GM12878 (cell line): Measurements from ENCODE around the gene HDAC8. TPM values are rescaled to one million over a fixed set of nuclear protein-coding genes. Genes with fewer than 3 reads are reported as not detected.

ENCODE experiments used
- ATAC-seq: fragments of 200-7000 bp; cut with Tn5 transposase; 3 replicates; pipeline ENCODE4 v1.9.1; 2020; ENCODE audit warnings: mild to moderate bottlenecking, moderate library complexity
- BruUV-seq: library from RNA; stranded (reverse); fragments of 400-500 nt; replicated peaks from 2 replicates; lab custom pipeline; 2021; lab: Mats Ljungman, UMichigan
- CTCF ChIA-PET: fragments of 300-600 bp; sonication (Branson Sonifier 250); formaldehyde crosslinking; extraction: SDS; loops from one replicate; lab custom pipeline; 2021; ENCODE audit warnings: inconsistent platforms; lab: Yijun Ruan, JAX
- POLR2A ChIA-PET: fragments of 350-600 bp; formaldehyde crosslinking; extraction: SDS; loops from one replicate; lab custom pipeline; 2021; ENCODE audit warnings: inconsistent platforms; lab: Charles Lee
- RAD21 ChIA-PET: fragments of 300-600 bp; sonication (Branson Sonifier 250); formaldehyde crosslinking; loops from one replicate; lab custom pipeline; 2023; ENCODE audit warnings: antibody characterized with exemption; ENCODE audit not compliant: unreplicated experiment; lab: Charles Lee
- SMC1A ChIA-PET: fragments of 300-600 bp; sonication (Branson Sonifier 250); formaldehyde crosslinking; loops from one replicate; lab custom pipeline; 2023; ENCODE audit not compliant: unreplicated experiment, uncharacterized antibody; lab: Charles Lee
- DNase-seq: peaks from one replicate; pipeline ENCODE4 v3.0.0-alpha.2; 2011; ENCODE audit warnings: low read depth, low spot score
- FAIRE-seq: peaks from 3 replicates; lab custom pipeline; 2011; peaks lifted over from hg19 to GRCh38; lab: Jason Lieb, UNC
- H2AFZ ChIP-seq: 2 replicates; pipeline ENCODE4 v1.6.0; 2011; ENCODE audit warnings: low read depth, low read length, control low read depth; ENCODE audit not compliant: control insufficient read depth
- H3K27ac ChIP-seq: 2 replicates; pipeline ENCODE4 v1.5.1; 2011; ENCODE audit warnings: control low read depth; ENCODE audit not compliant: control insufficient read depth, insufficient read depth
- H3K27me3 ChIP-seq, 2 experiments: replicated peaks in 1 of 2; 2 replicates each; pipeline versions ENCODE4 v1.6.0 to v1.6.1; 2011; ENCODE audit warnings: low read length in 1 of 2; ENCODE audit not compliant: control insufficient read depth in 2 of 2, insufficient read depth in 2 of 2
- H3K36me3 ChIP-seq, 2 experiments: 2 replicates each; pipeline ENCODE4 v1.5.1; 2011; ENCODE audit warnings: low read length in 1 of 2; ENCODE audit not compliant: control insufficient read depth in 2 of 2, insufficient read depth in 2 of 2
- H3K4me1 ChIP-seq: 2 replicates; pipeline ENCODE4 v1.6.1; 2011; ENCODE audit warnings: mild to moderate bottlenecking, low read length, moderate library complexity, mixed read lengths; ENCODE audit not compliant: control insufficient read depth, insufficient read depth
- H3K4me2 ChIP-seq: 2 replicates; pipeline ENCODE4 v1.6.0; 2011; ENCODE audit warnings: control low read depth; ENCODE audit not compliant: control insufficient read depth, insufficient read depth
- H3K4me3 ChIP-seq: fragments of 200-600 bp; sonication (generic); 2 replicates; pipeline ENCODE4 v1.5.1; 2016
- H3K79me2 ChIP-seq: 2 replicates; pipeline ENCODE4 v1.6.0; 2011; ENCODE audit warnings: low read length; ENCODE audit not compliant: control insufficient read depth, insufficient read depth
- H3K9ac ChIP-seq: 2 replicates; pipeline ENCODE4 v1.8.0; 2011; ENCODE audit warnings: low read length, control low read depth, mixed read lengths; ENCODE audit not compliant: control insufficient read depth, insufficient read depth
- H3K9me3 ChIP-seq: replicated peaks from 3 replicates; pipeline ENCODE4 v1.5.1; 2011; ENCODE audit warnings: mild to moderate bottlenecking, low read length; ENCODE audit not compliant: control insufficient read depth, insufficient read depth
- H4K20me1 ChIP-seq: 2 replicates; pipeline ENCODE4 v1.6.0; 2011; ENCODE audit not compliant: control insufficient read depth, insufficient read depth
- ASH2L ChIP-seq: fragments of 300-600, 200-600 bp; sonication (generic); IDR thresholded peaks from 2 replicates; pipeline ENCODE4 v1.6.1; 2017; ENCODE audit warnings: low read depth, mild to moderate bottlenecking, borderline replicate concordance
- BCL11A ChIP-seq: IDR thresholded peaks from 2 replicates; pipeline ENCODE4 v1.6.1; 2011; ENCODE audit warnings: low read depth, low read length
- CTCF ChIP-seq, 3 experiments: IDR thresholded peaks in 2 of 3; conservative IDR thresholded peaks in 1 of 3; 2 replicates each; pipeline ENCODE4 v1.5.1; 2011; ENCODE audit warnings: low read depth in 3 of 3, low read length in 3 of 3, mild to moderate bottlenecking in 3 of 3, control low read depth in 2 of 3, moderate library complexity in 2 of 3, inconsistent platforms in 1 of 3, mixed read lengths in 1 of 3; ENCODE audit not compliant: control insufficient read depth in 2 of 3, insufficient read depth in 1 of 3; ENCODE audit errors: extremely low read depth in 1 of 3
- DPF2 ChIP-seq: fragments of 450-650 bp; IDR thresholded peaks from 2 replicates; pipeline ENCODE4 v1.6.1; 2017; ENCODE audit warnings: mild to moderate bottlenecking
- EED ChIP-seq: sonication (generic); IDR thresholded peaks from 2 replicates; pipeline ENCODE4 v1.6.1; 2016; ENCODE audit warnings: antibody characterized with exemption, low read depth
- ESRRA ChIP-seq: IDR thresholded peaks from 2 replicates; pipeline ENCODE4 v1.6.1; 2012; ENCODE audit warnings: mild to moderate bottlenecking, low read length, improper control_type of control experiment
- GATAD2B ChIP-seq: fragments of 450-650 bp; conservative IDR thresholded peaks from 2 replicates; pipeline ENCODE4 v1.6.1; 2017; ENCODE audit warnings: low read depth, mild to moderate bottlenecking, moderate library complexity
- IKZF1 ChIP-seq: fragments of 450-650 bp; conservative IDR thresholded peaks from 2 replicates; pipeline ENCODE4 v1.6.1; 2017; ENCODE audit warnings: antibody characterized with exemption, mild to moderate bottlenecking
- MEF2A ChIP-seq: IDR thresholded peaks from 2 replicates; pipeline ENCODE4 v1.6.1; 2011; ENCODE audit warnings: low read depth, mild to moderate bottlenecking, low read length, moderate library complexity; ENCODE audit not compliant: insufficient read depth
- MYB ChIP-seq: fragments of 150-350 bp; IDR thresholded peaks from 2 replicates; pipeline ENCODE4 v1.6.1; 2014; ENCODE audit warnings: mild to moderate bottlenecking, low read depth, low read length, borderline replicate concordance
- NFYA ChIP-seq: IDR thresholded peaks from 2 replicates; pipeline ENCODE4 v1.6.1; 2011; ENCODE audit warnings: low read depth, mild to moderate bottlenecking, low read length, improper control_type of control experiment, borderline replicate concordance
- NR2C1 ChIP-seq: fragments of 450-650 bp; IDR thresholded peaks from 2 replicates; pipeline ENCODE4 v1.6.1; 2017; ENCODE audit warnings: antibody characterized with exemption, mild to moderate bottlenecking, moderate library complexity
- NR2F1 ChIP-seq: fragments of 450-650 bp; conservative IDR thresholded peaks from 2 replicates; pipeline ENCODE4 v1.6.1; 2017; ENCODE audit warnings: mild to moderate bottlenecking
- ZBED1 ChIP-seq: IDR thresholded peaks from 2 replicates; pipeline ENCODE4 v1.6.1; 2016; ENCODE audit warnings: borderline replicate concordance
- ZZZ3 ChIP-seq: IDR thresholded peaks from 2 replicates; pipeline ENCODE4 v1.6.1; 2011; ENCODE audit warnings: low read depth; ENCODE audit not compliant: control insufficient read depth, insufficient read length
- WGBS: methylation state at CpG from one replicate; pipeline ENCODE4 v1.1.6; 2016; ENCODE audit warnings: low lambda C conversion rate; ENCODE audit not compliant: insufficient replicate concordance, insufficient coverage; ENCODE audit errors: missing lambda C conversion rate; 5-methylcytosine and 5-hydroxymethylcytosine counted together
- in situ Hi-C: fragments of 300-500 bp; cut with MboI; formaldehyde crosslinking; loops from 9 replicates; pipeline ENCODE4 v1.14.3; 2018; ENCODE audit warnings: mixed read lengths
- intact Hi-C: fragments of 100-400 bp; cut with micrococcal nuclease; formaldehyde crosslinking; loops from one replicate; pipeline ENCODE4 v1.14.2; 2022; ENCODE audit not compliant: unreplicated experiment
- polyA plus RNA-seq, 11 experiments: library from polyadenylated mRNA; depleted of rRNA in 4 of 11; unstranded in 6 of 11; stranded (reverse) in 5 of 11; fragments of >200 nt; fragmentation: Nextera tagmentation in 4 of 11; fragmentation: Illumina TruSeq in 1 of 11; extraction: Ambion mirVana in 4 of 11; extraction: Trizol in 1 of 11; gene quantifications; 1 replicate in 1 of 11; 2 replicates in 10 of 11; pipeline versions ENCODE4 v1.2.1 to v1.2.3, GENCODE V29; 2011 to 2016; ENCODE audit warnings: inconsistent platforms in 2 of 11, missing spikeins in 2 of 11, low read depth in 1 of 11
- total RNA-seq, 4 experiments: library from RNA; depleted of rRNA in 3 of 4; stranded (reverse); fragments of >200 nt in 3 of 4; fragmentation: Illumina TruSeq in 1 of 4; extraction: Trizol in 1 of 4; gene quantifications; 2 replicates each; pipeline versions ENCODE4 v1.2.1 to v1.2.3, GENCODE V29; 2013 to 2021
- TF ChIP-seq, protein P1 (sequence below): fragments of 150-350 bp; IDR thresholded peaks from 2 replicates; pipeline ENCODE4 v1.6.1; 2016; ENCODE audit warnings: low read depth, low read length
- TF ChIP-seq, protein P2 (sequence below): IDR thresholded peaks from 2 replicates; pipeline ENCODE4 v1.6.1; 2012; ENCODE audit warnings: low read length, inconsistent platforms

The HDAC8 gene
- total and polyA plus RNA-seq, 10 of the 15 experiments (the other 5 are each of a cell fraction or from before 2014, with no cell fraction given): 18.1 to 34.7 (median 29.1) TPM

GRCh38 chrX:72569786-72570185 is 2.9 kb downstream of the HDAC8 start (continued):
- TF ChIP-seq EED: no peak
- TF ChIP-seq ESRRA: no peak
- TF ChIP-seq NR2C1: no peak
- no peak for TF ChIP-seq ZBED1
- TF ChIP-seq, protein P1, sequence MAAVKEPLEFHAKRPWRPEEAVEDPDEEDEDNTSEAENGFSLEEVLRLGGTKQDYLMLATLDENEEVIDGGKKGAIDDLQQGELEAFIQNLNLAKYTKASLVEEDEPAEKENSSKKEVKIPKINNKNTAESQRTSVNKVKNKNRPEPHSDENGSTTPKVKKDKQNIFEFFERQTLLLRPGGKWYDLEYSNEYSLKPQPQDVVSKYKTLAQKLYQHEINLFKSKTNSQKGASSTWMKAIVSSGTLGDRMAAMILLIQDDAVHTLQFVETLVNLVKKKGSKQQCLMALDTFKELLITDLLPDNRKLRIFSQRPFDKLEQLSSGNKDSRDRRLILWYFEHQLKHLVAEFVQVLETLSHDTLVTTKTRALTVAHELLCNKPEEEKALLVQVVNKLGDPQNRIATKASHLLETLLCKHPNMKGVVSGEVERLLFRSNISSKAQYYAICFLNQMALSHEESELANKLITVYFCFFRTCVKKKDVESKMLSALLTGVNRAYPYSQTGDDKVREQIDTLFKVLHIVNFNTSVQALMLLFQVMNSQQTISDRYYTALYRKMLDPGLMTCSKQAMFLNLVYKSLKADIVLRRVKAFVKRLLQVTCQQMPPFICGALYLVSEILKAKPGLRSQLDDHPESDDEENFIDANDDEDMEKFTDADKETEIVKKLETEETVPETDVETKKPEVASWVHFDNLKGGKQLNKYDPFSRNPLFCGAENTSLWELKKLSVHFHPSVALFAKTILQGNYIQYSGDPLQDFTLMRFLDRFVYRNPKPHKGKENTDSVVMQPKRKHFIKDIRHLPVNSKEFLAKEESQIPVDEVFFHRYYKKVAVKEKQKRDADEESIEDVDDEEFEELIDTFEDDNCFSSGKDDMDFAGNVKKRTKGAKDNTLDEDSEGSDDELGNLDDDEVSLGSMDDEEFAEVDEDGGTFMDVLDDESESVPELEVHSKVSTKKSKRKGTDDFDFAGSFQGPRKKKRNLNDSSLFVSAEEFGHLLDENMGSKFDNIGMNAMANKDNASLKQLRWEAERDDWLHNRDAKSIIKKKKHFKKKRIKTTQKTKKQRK: no peak

DNA sequence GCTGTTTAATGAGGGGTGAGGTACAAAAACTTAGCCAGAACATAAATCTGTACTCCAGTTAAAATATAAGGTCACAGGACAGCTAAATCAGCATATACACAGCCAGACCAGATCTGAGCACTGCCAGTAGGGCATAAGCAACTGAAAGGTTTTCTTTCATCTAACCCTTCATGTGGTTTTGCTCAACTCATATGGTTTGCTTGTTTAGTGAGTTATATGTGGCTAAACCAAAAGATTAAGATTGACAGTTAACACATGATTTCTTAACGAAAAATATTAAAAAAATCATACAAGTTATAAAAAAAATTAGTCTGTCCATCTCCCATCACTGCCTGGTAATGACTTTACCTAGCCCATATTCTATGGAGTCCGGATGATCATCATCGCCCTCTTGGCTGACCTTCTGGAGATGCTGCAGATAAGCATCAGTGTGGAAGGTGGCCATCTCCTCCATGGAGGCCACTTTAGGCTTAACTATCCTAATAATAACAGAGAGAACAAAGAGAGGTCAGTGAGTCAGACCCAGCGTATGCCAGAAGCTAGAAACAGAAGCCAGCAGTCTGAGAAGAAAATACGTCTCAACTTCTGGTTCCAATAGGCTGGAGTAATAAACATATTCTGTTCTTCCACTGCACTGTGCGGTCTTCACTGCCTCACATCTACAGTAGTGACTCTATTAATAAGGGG is 4.1 kb downstream of the HDAC8 start:
- RAD21 ChIA-PET: no interaction called here
- POLR2A ChIA-PET: no interaction called here
- Histone ChIP-seq H3K36me3 (no peaks in the 10 kb centered on the region; a peak in 1 of 4 replicates), H3K79me2 (peaks cover 4% of the 10 kb centered on the region), H3K27ac (no peak overlapping the region), H3K9ac (no peak overlapping the region), H2AFZ (no peak overlapping the region), H3K4me2 (no peak overlapping the region), H3K4me1 (no peaks in the 10 kb centered on the region), H4K20me1 (no peaks in the 10 kb centered on the region), H3K4me3 (no peak overlapping the region), H3K9me3 (no peaks in the 10 kb centered on the region), H3K27me3 (no peaks in the 10 kb centered on the region)
- SMC1A ChIA-PET: interaction anchor here (0.6 to 1.6 kb wide), 2 partner anchors 13 to 456 kb away, joined by 3 read pairs; no protein-coding TSS in a partner anchor
- FAIRE-seq (no peak), DNase-seq (no peak), ATAC-seq (no peak)
- CTCF ChIA-PET: no interaction called here
- in situ Hi-C loops: no loop called here
- no TSS peak for BruUV-seq
- intact Hi-C loops: no loop called here
- 74% methylated on average over 6 of the region's 6 CpGs for WGBS
- TF ChIP-seq GATAD2B (no peak), MYB (no peak), DPF2 (no peak), MEF2A (no peak), BCL11A (no peak), ZBED1 (no peak), ZZZ3 (no peak), NR2F1 (no peak), IKZF1 (no peak), NFYA (no peak), ASH2L (no peak), CTCF (IDR thresholded peaks at IDR 0.05 in 2 of 3, conservative IDR thresholded peaks at IDR 0.05 in 1 of 3; ENCODE audit: control insufficient read depth in 2 of 3, extremely low read depth in 1 of 3, insufficient read depth in 1 of 3, low read depth in 3 of 3, low read length in 3 of 3) (no peak)
- TF ChIP-seq, protein P2, sequence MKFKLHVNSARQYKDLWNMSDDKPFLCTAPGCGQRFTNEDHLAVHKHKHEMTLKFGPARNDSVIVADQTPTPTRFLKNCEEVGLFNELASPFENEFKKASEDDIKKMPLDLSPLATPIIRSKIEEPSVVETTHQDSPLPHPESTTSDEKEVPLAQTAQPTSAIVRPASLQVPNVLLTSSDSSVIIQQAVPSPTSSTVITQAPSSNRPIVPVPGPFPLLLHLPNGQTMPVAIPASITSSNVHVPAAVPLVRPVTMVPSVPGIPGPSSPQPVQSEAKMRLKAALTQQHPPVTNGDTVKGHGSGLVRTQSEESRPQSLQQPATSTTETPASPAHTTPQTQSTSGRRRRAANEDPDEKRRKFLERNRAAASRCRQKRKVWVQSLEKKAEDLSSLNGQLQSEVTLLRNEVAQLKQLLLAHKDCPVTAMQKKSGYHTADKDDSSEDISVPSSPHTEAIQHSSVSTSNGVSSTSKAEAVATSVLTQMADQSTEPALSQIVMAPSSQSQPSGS: no peak
